Activated B cell treated with CpG ODN at 0.5 μM for 24 hours (primary cell): Measurements from ENCODE around the gene SMAP1. TPM values are rescaled to one million over a fixed set of nuclear protein-coding genes. Genes with fewer than 3 reads are reported as not detected.
"Not testable (repeated sequence)": the region's sequence is repeated elsewhere in the genome, so short reads cannot be mapped to it uniquely, and the experiment has no call there.

Experiments used
- ATAC-seq: fragments of 200-7000 bp; cut with Tn5 transposase; one replicate; pipeline ENCODE4 v1.10.0; 2021; ENCODE audit warnings: low read depth, mild to moderate bottlenecking, moderate library complexity
- CTCF ChIA-PET: fragments of 350-600 bp; sonication (Branson Sonifier 250); formaldehyde crosslinking; loops from one replicate; lab custom pipeline; 2021; ENCODE audit warnings: antibody characterized with exemption; lab: Charles Lee
- POLR2A ChIA-PET: fragments of 350-600 bp; sonication (Branson Sonifier 250); formaldehyde crosslinking; loops from one replicate; lab custom pipeline; 2021; ENCODE audit warnings: antibody characterized with exemption; lab: Charles Lee
- DNase-seq: peaks from one replicate; pipeline ENCODE4 v3.0.0; 2022
- H3K27ac Mint-ChIP-seq: one replicate; pipeline ENCODE4 v1.8.0; 2020; ENCODE audit warnings: mixed read lengths
- H3K27me3 Mint-ChIP-seq: one replicate; pipeline ENCODE4 v1.8.0; 2021; ENCODE audit warnings: mixed read lengths
- H3K36me3 Mint-ChIP-seq: one replicate; pipeline ENCODE4 v1.8.0; 2021; ENCODE audit warnings: low read depth, mixed read lengths
- H3K4me1 Mint-ChIP-seq: one replicate; pipeline ENCODE4 v1.8.0; 2021; ENCODE audit warnings: mixed read lengths
- H3K4me3 Mint-ChIP-seq: one replicate; pipeline ENCODE4 v1.8.0; 2020; ENCODE audit warnings: mild to moderate bottlenecking, mixed read lengths
- H3K9me3 Mint-ChIP-seq: one replicate; pipeline ENCODE4 v1.8.0; 2020; ENCODE audit warnings: mixed read lengths
- intact Hi-C: fragments of 100-400 bp; cut with micrococcal nuclease; formaldehyde crosslinking; loops from one replicate; pipeline ENCODE4 v1.15.1; 2024
- total RNA-seq: library from RNA; stranded (reverse); gene quantifications from 2 replicates; pipeline ENCODE4 v1.2.3, GENCODE V29; 2022
- TF ChIP-seq, protein P1 (sequence below): fragments of 200-600 bp; IDR thresholded peaks from one replicate; pipeline ENCODE4 v1.8.0; 2022; ENCODE audit warnings: antibody characterized with exemption, mild to moderate bottlenecking

SMAP1 gene
- total RNA-seq, 1 donor from 2014 or later, result 21.6 TPM

DNA sequence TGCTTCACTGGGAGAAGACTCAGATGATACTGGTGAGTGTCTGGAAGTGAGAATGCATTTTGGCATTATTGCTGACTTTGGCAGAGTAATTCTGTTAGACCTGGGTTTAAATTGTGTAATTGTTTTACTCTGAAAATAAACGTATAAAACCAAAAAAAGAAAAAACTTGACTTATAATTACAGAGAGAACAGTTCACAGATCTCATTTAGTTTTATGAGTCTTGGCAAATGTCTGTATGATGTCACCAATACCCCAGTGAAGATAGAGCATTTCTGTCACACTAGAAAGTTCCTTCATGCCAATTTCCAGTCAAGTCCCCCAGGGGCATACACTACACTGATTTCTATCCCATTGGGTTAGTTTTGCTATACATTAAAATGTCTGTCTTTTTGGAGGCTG, 67.3 kb downstream of the SMAP1 start:
- Mint-ChIP-seq H3K36me3 (peaks cover 46% of the 10 kb centered on the region), H3K9me3 (no peaks in the 10 kb centered on the region), H3K27ac (no peak overlapping the region), H3K4me1 (peaks cover 7% of the 10 kb centered on the region), H3K27me3 (no peaks in the 10 kb centered on the region), H3K4me3 (no peak overlapping the region)
- ChIA-PET CTCF (no interaction called here), POLR2A (no interaction called here)
- intact Hi-C loops, result no loop called here
- DNase-seq (no peak), ATAC-seq (no peak)
- TF ChIP-seq, protein P1, sequence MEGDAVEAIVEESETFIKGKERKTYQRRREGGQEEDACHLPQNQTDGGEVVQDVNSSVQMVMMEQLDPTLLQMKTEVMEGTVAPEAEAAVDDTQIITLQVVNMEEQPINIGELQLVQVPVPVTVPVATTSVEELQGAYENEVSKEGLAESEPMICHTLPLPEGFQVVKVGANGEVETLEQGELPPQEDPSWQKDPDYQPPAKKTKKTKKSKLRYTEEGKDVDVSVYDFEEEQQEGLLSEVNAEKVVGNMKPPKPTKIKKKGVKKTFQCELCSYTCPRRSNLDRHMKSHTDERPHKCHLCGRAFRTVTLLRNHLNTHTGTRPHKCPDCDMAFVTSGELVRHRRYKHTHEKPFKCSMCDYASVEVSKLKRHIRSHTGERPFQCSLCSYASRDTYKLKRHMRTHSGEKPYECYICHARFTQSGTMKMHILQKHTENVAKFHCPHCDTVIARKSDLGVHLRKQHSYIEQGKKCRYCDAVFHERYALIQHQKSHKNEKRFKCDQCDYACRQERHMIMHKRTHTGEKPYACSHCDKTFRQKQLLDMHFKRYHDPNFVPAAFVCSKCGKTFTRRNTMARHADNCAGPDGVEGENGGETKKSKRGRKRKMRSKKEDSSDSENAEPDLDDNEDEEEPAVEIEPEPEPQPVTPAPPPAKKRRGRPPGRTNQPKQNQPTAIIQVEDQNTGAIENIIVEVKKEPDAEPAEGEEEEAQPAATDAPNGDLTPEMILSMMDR, result no peak

DNA sequence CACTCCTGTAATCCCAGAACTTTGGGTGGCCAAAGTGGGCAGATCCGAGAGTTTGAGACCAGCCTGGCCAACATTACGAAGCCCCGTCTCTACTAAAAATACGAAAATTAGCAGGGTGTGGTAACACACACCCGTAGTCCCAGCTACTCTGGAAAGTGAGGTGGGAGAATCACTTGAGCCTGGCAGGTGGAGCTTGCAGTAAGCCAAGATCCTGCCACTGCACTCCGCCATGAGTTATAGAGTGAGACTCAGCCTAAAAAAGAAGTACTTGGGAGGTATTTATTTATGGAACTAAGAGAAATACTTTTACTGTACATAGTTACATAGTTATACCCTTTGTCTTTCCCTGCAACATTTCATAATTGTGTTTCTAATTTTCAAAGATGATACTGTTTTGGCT, 67.8 kb downstream of the SMAP1 start:
- DNase-seq (no peak), ATAC-seq (no peak)
- POLR2A ChIA-PET, result no interaction called here
- intact Hi-C loops, result no loop called here
- H3K27me3 Mint-ChIP-seq, result no peaks in the 10 kb centered on the region
- no peaks in the 10 kb centered on the region for H3K9me3 Mint-ChIP-seq
- CTCF ChIA-PET, result no interaction called here
- H3K27ac Mint-ChIP-seq, result no peak overlapping the region
- peaks cover 52% of the 10 kb centered on the region for H3K36me3 Mint-ChIP-seq
- TF ChIP-seq, protein P1, result no peak
- H3K4me3 Mint-ChIP-seq, result no peak overlapping the region
- H3K4me1 Mint-ChIP-seq, result peaks cover 4% of the 10 kb centered on the region

DNA sequence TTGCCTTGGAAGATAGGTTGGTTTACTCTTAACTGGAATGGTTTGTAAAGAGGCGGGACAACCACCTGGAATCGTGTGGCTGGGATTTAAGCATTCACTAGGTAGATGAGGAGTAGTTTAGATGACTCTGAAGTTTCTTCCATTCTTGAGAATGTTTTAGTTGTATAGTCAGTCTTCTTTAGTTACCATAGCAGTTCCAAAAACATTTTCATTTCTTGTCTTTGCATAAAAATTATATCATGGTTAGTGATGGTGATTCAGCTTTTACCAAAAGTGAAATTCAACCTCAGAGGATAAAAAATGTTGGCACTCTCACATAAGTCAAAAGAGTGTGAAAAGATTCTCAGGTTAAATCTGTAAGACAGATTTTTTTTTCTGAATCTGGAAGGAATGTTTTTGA, 70.3 kb downstream of the SMAP1 start:
- CTCF ChIA-PET, result no interaction called here
- intact Hi-C loops, result no loop called here
- POLR2A ChIA-PET, result no interaction called here
- peaks cover 7% of the 10 kb centered on the region for H3K4me1 Mint-ChIP-seq
- H3K9me3 Mint-ChIP-seq, result peaks cover 14% of the 10 kb centered on the region
- H3K27ac Mint-ChIP-seq, result no peak overlapping the region
- ATAC-seq, result no peak
- no peak overlapping the region for H3K4me3 Mint-ChIP-seq
- TF ChIP-seq, protein P1, result no peak
- H3K27me3 Mint-ChIP-seq, result no peaks in the 10 kb centered on the region
- H3K36me3 Mint-ChIP-seq, result peaks cover 68% of the 10 kb centered on the region
- no peak for DNase-seq

DNA sequence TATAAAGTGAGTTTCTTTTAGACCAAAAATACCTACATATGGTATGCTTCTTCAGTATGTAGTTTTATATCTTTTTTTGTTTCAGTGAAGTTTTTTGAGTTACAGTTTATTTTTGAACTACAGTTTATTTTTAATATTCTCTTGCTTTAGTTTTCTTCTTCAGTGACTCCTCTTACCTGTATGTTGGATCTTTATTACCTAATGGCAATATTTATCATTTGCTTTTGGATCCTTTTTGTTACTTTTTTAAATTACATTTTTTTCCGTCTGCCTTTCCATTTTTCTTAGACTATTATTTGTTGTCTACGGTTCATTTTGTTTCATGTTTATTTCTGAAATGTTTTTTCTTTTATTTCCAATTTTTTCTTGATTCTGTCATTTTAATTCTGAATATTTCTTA, 71.9 kb downstream of the SMAP1 start:
- H3K36me3 Mint-ChIP-seq, result peaks cover 63% of the 10 kb centered on the region
- TF ChIP-seq, protein P1, result no peak
- H3K27me3 Mint-ChIP-seq, result no peaks in the 10 kb centered on the region
- H3K9me3 Mint-ChIP-seq, result peaks cover 15% of the 10 kb centered on the region
- intact Hi-C loops, result no loop called here
- no peak for DNase-seq
- peaks cover 7% of the 10 kb centered on the region for H3K4me1 Mint-ChIP-seq
- H3K4me3 Mint-ChIP-seq, result no peak overlapping the region
- no peak overlapping the region for H3K27ac Mint-ChIP-seq
- ChIA-PET POLR2A (no interaction called here), CTCF (no interaction called here)
- ATAC-seq, result no peak

DNA sequence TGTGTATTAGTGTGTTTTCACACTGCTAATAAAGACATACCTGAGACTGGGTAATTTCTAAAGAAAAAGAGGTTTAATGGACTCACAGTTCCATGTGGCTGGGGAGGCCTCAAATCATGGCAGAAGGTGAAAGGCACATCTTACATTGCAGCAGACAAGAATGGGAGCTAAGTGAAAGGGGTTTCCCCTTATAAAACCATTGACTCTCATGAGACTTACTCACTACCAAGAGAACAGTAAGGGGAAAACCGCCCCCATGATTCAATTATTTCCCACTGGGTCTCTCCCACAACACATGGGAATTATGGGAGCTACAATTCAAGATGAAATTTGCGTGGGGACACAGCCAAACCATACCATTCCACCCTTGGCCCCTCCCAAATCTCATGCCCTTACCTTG, 73.1 kb downstream of the SMAP1 start:
- peak; percentile 76 for ATAC-seq
- H3K4me1 Mint-ChIP-seq, POLR2A ChIA-PET, H3K27me3 Mint-ChIP-seq, H3K4me3 Mint-ChIP-seq, DNase-seq, intact Hi-C loops: not testable (repeated sequence)
- CTCF ChIA-PET, result interaction anchor here (1.2 kb wide), 1 partner anchor 34 kb away, joined by 3 read pairs; no protein-coding TSS in a partner anchor
- H3K9me3 Mint-ChIP-seq, result peaks cover 17% of the 10 kb centered on the region
- peak overlapping the region; percentile 30 for H3K27ac Mint-ChIP-seq
- H3K36me3 Mint-ChIP-seq, result peaks cover 59% of the 10 kb centered on the region

DNA sequence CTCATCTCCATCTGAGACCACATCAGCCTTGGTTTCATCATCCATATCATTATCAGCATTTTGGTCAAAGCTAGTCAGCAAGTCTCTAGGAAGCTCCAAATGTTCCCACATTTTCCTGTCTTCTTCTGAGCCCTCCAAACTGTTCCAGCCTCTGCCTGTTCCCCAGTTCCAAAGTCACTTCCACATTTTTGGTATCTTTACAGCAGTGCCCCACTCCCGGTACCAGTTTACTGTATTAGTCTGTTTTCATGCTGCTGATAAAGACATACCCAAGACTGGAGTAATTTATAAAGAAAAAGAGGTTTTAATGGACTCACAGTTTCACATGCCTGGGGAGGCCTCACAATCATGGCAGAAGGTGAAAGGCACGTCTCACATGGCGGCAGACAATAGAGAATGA, 74.8 kb downstream of the SMAP1 start:
- H3K27ac Mint-ChIP-seq, DNase-seq, CTCF ChIA-PET, H3K4me1 Mint-ChIP-seq, ATAC-seq, intact Hi-C loops, POLR2A ChIA-PET, H3K4me3 Mint-ChIP-seq, H3K27me3 Mint-ChIP-seq: not testable (repeated sequence)
- Mint-ChIP-seq H3K9me3 (peaks cover 18% of the 10 kb centered on the region), H3K36me3 (peaks cover 54% of the 10 kb centered on the region)
